NCI-H446 (cell line): ENCODE data around the gene ABHD10.

Experiments
- DNase-seq, 2 experiments: peaks; one replicate each; lab custom pipeline; 2025; lab: John Stamatoyannopoulos, UW

ABHD10 gene

GRCh38 chr3:112000966-112001365 lies 22.1 kb downstream of the ABHD10 start:
- DNase-seq: no peak

GRCh38 chr3:112001526-112001925 lies 22.7 kb downstream of the ABHD10 start:
- no peak for DNase-seq

GRCh38 chr3:112002096-112002971 lies 23.5 kb downstream of the ABHD10 start:
- no peak for DNase-seq

- DNase-seq: no peak
Measured at GRCh38 chr3:112003321-112004080, 24.7 kb downstream of the ABHD10 start.

GRCh38 chr3:112004187-112004586 lies 25.4 kb downstream of the ABHD10 start:
- DNase-seq: no peak

- no peak for DNase-seq
Measured at GRCh38 chr3:112004669-112005068, 25.8 kb downstream of the ABHD10 start.

GRCh38 chr3:112005091-112005672 lies 26.4 kb downstream of the ABHD10 start:
- DNase-seq: no peak

- DNase-seq: peak in 1 of 2 experiments; percentile 24
Measured at GRCh38 chr3:112007633-112008032, 28.8 kb downstream of the ABHD10 start.

GRCh38 chr3:112009670-112010069 lies 30.8 kb downstream of the ABHD10 start:
- no peak for DNase-seq

- DNase-seq: peak; percentile 10 to 54
Measured at GRCh38 chr3:112010636-112011035, 31.8 kb downstream of the ABHD10 start.

GRCh38 chr3:112011376-112011940 lies 32.6 kb downstream of the ABHD10 start:
- no peak for DNase-seq

GRCh38 chr3:112012205-112012992 lies 33.6 kb downstream of the ABHD10 start:
- no peak for DNase-seq

- peak; percentile 33 to 75 for DNase-seq
Measured at GRCh38 chr3:112013058-112013783, 34.4 kb downstream of the ABHD10 start.

GRCh38 chr3:112013784-112014143 lies 34.9 kb downstream of the ABHD10 start:
- no peak for DNase-seq

- DNase-seq: no peak
Measured at GRCh38 chr3:112017091-112017490, 38.3 kb downstream of the ABHD10 start.

- DNase-seq: no peak
Measured at GRCh38 chr3:112018712-112019111, 39.9 kb downstream of the ABHD10 start.

GRCh38 chr3:112019716-112020115 lies 40.9 kb downstream of the ABHD10 start:
- DNase-seq: no peak

GRCh38 chr3:112020674-112021085 lies 41.9 kb downstream of the ABHD10 start:
- no peak for DNase-seq

GRCh38 chr3:112027142-112027541 lies 48.3 kb downstream of the ABHD10 start:
- no peak for DNase-seq

GRCh38 chr3:112027826-112028225 lies 49.0 kb downstream of the ABHD10 start:
- no peak for DNase-seq

- no peak for DNase-seq
Measured at GRCh38 chr3:112030901-112031300, 52.1 kb downstream of the ABHD10 start.
